Putamen (tissue), 1 donor: ENCODE results near the gene UBE3D.
"Not testable (repeated sequence)": the region's sequence is repeated elsewhere in the genome, so short reads cannot be mapped to it uniquely, and the experiment has no call there.

Experiments used
- DNase-seq: peaks from one replicate; pipeline ENCODE4 v3.0.0-alpha.2; 2016; ENCODE audit warnings: low spot score

Gene UBE3D

GRCh38 chr6:82971877-82972460 is 93.7 kb downstream of the UBE3D start:
- no peak for DNase-seq

DNA sequence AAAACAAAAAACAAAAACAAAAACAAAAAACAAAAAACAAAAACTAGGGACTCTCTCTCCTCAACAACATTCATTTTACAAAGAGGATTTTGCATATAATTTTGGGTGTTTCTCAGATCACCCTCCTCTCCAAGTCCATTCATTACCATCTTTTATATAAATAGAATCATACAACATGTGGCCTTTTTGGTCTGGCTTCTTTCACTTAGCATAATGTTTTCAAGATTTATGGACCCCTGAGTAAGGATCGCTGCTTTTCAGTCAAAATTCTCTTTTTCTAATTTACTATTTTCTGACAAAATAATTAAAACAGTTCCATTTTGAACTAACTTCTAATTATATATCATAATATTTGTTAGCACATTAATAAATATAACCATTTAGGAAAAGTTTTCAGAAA is 94.8 kb downstream of the UBE3D start:
- no peak for DNase-seq

- DNase-seq, result no peak
Measured at GRCh38 chr6:82968708-82969107, 96.9 kb downstream of the UBE3D start.

- DNase-seq, result no peak
Measured at GRCh38 chr6:82963191-82963925, 102.3 kb downstream of the UBE3D start.

- no peak for DNase-seq
Measured at GRCh38 chr6:82959385-82959941, 106.2 kb downstream of the UBE3D start.

GRCh38 chr6:82958551-82958950 is 107.1 kb downstream of the UBE3D start:
- DNase-seq, result no peak

- no peak for DNase-seq
Measured at GRCh38 chr6:82957868-82958245, 107.8 kb downstream of the UBE3D start.

DNA sequence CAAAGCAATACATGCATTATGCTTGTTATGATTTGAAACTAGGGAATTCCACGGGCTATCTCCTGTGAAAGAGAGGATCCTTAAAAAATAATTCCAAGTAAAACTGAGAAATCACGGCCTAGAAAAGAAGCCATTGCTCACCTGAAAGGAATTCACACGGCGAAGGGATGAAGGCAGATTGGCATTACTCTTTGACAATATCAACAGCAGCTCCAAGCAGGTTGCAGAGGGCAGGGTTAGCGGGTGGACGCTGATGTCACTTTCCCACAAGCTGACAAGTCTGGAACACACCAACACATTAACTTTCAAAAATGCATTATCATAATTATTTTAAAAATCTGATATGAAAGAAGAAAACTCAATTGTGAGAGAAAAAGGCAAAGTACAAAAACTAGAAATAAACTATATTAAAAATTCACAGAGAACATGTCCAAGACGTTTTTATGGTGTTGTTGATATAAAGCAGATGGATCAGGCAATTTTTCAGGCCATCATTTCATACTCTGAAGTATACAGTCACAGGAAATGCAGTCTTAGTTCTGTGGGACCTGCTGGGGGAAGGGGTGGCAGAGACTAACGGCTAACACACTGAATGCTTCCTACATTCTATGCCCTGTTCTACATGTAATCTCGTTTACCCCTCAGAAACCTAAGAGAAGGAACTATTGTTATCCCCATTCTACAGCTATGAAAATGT is 108.3 kb downstream of the UBE3D start:
- no peak for DNase-seq

- DNase-seq, result no peak
Measured at GRCh38 chr6:82955841-82956240, 109.8 kb downstream of the UBE3D start.

DNA sequence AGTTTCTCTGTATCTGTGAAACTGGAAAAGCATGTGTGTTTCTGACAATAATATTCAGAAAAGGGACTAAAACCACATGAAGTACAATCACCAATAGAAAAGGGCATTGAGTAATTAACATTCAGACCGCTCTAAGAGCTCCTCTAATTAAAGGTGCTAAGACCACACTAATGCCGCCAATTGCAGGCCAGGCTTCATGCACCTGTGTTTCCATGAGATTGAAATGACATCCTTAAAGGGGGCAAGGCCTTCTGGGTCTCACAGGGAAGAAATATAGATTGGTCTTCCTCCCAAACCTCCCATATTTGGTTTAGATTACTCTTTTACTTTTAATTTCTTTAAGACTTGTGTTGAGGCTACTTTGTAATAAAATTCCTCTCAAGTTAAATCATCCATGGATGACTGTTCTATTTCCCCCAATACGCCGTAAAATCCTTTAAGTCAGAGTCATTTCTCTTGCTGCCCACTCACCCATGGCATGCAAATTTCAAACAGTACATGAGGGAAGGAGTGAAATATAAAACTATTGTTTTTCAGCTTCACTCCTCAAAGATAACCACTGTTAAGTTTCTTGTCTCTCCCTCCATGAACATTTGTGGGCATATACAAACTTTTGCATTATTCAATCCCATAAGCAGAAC is 110.6 kb downstream of the UBE3D start:
- no peak for DNase-seq

DNA sequence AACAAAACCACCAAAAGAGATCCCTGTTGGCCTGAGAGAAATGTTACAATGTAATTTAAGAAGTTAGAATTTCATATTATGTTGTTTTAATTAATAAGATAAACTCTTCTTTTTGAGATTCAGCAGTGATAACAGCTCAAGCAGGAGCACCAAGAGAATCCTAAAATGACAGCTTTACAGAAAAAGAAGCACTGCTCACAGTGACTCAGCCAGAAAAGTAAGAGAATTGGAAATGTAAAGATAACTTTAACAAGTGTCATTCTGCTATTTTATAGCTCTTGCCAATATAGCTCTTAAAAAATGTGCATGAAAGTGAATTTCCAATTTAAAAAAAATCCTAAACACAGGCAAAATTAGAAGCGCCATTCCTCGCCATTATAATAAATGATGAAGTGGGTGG is 111.3 kb downstream of the UBE3D start:
- peak; percentile 41 for DNase-seq

GRCh38 chr6:82953871-82954270 is 111.8 kb downstream of the UBE3D start:
- no peak for DNase-seq

DNA sequence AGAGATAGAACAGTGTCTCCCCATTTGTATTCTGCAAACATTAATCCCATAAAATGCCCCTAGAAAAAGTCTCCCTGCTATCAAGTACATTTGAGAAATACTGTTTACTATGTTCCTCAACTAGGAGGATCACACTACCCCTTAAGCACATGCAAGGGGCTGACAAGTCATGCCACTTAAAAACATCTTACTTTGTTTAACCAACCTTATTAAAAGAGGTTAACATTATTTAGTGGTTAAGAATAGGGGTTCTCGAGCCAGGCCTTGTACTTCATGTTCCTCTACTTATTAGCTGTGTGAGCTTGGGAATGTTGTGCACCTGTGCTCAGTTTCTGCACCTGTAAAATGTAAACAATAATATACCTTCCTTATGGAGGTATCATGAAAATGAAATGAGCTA is 113.7 kb downstream of the UBE3D start:
- DNase-seq, result no peak

GRCh38 chr6:82951389-82951788 is 114.3 kb downstream of the UBE3D start:
- DNase-seq, result no peak

GRCh38 chr6:82930915-82931314 is 134.7 kb downstream of the UBE3D start:
- DNase-seq, result not testable (repeated sequence)

GRCh38 chr6:82924799-82925535 is 140.7 kb downstream of the UBE3D start:
- DNase-seq, result no peak

- DNase-seq, result no peak
Measured at GRCh38 chr6:82921258-82921657, 144.4 kb downstream of the UBE3D start.

- DNase-seq, result no peak
Measured at GRCh38 chr6:82917346-82918064, 148.1 kb downstream of the UBE3D start.

DNA sequence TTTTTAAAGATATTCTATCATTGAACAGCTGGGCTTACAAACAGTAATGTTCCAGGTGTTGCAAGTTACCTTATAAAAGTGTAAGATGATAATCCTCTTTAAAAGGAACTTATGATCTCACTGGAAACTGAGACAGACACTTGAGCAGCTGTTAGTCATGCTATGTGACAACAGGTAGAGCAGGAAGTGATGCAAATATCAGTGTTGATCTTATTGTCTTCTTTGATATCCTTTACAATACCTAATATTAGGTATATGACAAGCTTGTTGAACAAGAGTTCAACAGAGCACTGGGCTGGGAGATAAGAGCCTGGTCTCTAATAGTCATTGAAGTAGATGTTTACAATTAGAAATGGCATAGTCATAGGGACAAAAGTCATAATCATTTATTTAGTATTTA is 150.0 kb downstream of the UBE3D start:
- no peak for DNase-seq

- DNase-seq, result no peak
Measured at GRCh38 chr6:82914511-82914910, 151.1 kb downstream of the UBE3D start.

- peak; percentile 72 for DNase-seq
Measured at GRCh38 chr6:82910820-82911219, 154.8 kb downstream of the UBE3D start.
